Measurements from ENCODE around the gene CALR3.

- no peak for TF ChIP-seq JUND (IDR thresholded peaks at IDR 0.05)
- no peak for TF ChIP-seq TAF1 (conservative IDR thresholded peaks at IDR 0.05)
- no peak for TF ChIP-seq REST (IDR thresholded peaks at IDR 0.05)
- TF ChIP-seq CTCF (IDR thresholded peaks at IDR 0.05; ENCODE audit: low read depth, low read length, missing input control) = no peak
- TF ChIP-seq ZBTB33 (IDR thresholded peaks at IDR 0.05) = no peak
- no peak for TF ChIP-seq YY1 (IDR thresholded peaks at IDR 0.05)
Observed at GRCh38 chr19:16536130-16536529, 40.2 kb upstream of the CALR3 start.
